HCT116 (cell line): ENCODE measurements around the gene C11orf42. TPM values are rescaled to one million over a fixed set of nuclear protein-coding genes. Genes with fewer than 3 reads are reported as not detected.

Experiments
- ATAC-seq: fragments of 200-7000 bp; cut with Tn5 transposase; 2 replicates; pipeline ENCODE4 v1.9.1; 2020; ENCODE audit warnings: mild to moderate bottlenecking, moderate library complexity
- BruUV-seq: library from RNA; stranded (reverse); fragments of 400-500 nt; replicated peaks from 2 replicates; lab custom pipeline; 2021; lab: Mats Ljungman, UMichigan
- CTCF ChIA-PET: fragments of 300-600 bp; sonication (Branson Sonifier 250); formaldehyde crosslinking; loops from one replicate; lab custom pipeline; 2021; ENCODE audit warnings: antibody characterized with exemption; lab: Charles Lee
- POLR2A ChIA-PET: fragments of 300-600, 350-600 bp; sonication (Branson Sonifier 250); formaldehyde crosslinking; loops from one replicate; lab custom pipeline; 2021; ENCODE audit warnings: antibody characterized with exemption; lab: Charles Lee
- RAD21 ChIA-PET, 2 experiments: fragments of 300-600 bp; sonication (Branson Sonifier 250); formaldehyde crosslinking; loops; one replicate each; lab custom pipeline; 2023; ENCODE audit warnings: low total read pairs in 2 of 2; ENCODE audit not compliant: uncharacterized antibody in 2 of 2, unreplicated experiment in 2 of 2, low non-redundant PET in 1 of 2; lab: Charles Lee
- DNase-seq: peaks from one replicate; pipeline ENCODE4 v3.0.0-alpha.2; 2010; ENCODE audit warnings: low read depth, low spot score
- H2AFZ ChIP-seq: fragments of 200-600 bp; shearing (Covaris generic), sonication (generic); 2 replicates; pipeline ENCODE4 v1.6.1; 2017; ENCODE audit warnings: low read depth, mixed run types, mixed read lengths, antibody characterized with exemption, low read length; ENCODE audit not compliant: poor library complexity, severe bottlenecking
- H3K27ac ChIP-seq: 2 replicates; pipeline ENCODE4 v1.5.1; 2012; ENCODE audit warnings: low read depth, low read length
- H3K27me3 ChIP-seq: fragments of 200-600 bp; sonication (generic); 2 replicates; pipeline ENCODE4 v1.6.1; 2016; ENCODE audit warnings: mixed run types, low read length, mixed read lengths; ENCODE audit not compliant: insufficient read depth
- H3K36me3 ChIP-seq, 2 experiments: fragments of 200-500 bp in 1 of 2; fragments of 200-600 bp in 1 of 2; sonication (Bioruptor generic) in 1 of 2; sonication (generic) in 1 of 2; 2 replicates each; pipeline versions ENCODE4 v1.5.1 to v1.6.1; 2014 to 2016; ENCODE audit warnings: low read length in 2 of 2, inconsistent platforms in 1 of 2, mixed read lengths in 1 of 2, mixed run types in 1 of 2; ENCODE audit not compliant: insufficient read depth in 2 of 2, control insufficient read depth in 1 of 2
- H3K4me1 ChIP-seq, 2 experiments: fragments of 200-600 bp in 1 of 2; sonication (generic) in 1 of 2; 2 replicates each; pipeline versions ENCODE4 v1.5.1 to v1.6.1; 2012 to 2017; ENCODE audit warnings: low read length in 2 of 2, inconsistent platforms in 1 of 2, mild to moderate bottlenecking in 1 of 2, mixed read lengths in 1 of 2, mixed run types in 1 of 2, moderate library complexity in 1 of 2; ENCODE audit not compliant: insufficient read depth in 2 of 2, control insufficient read depth in 1 of 2
- H3K4me2 ChIP-seq: fragments of 200-600 bp; sonication (generic); 2 replicates; pipeline ENCODE4 v1.6.1; 2017; ENCODE audit warnings: mixed run types, low read length, mixed read lengths
- H3K4me3 ChIP-seq, 2 experiments: fragments of 200-600 bp in 1 of 2; sonication (generic) in 1 of 2; replicated peaks in 1 of 2; 2 replicates each; pipeline ENCODE4 v1.5.1; 2011 to 2016; ENCODE audit warnings: low read length in 2 of 2, control low read depth in 1 of 2, low read depth in 1 of 2, mild to moderate bottlenecking in 1 of 2, mixed read lengths in 1 of 2, mixed run types in 1 of 2
- H3K79me2 ChIP-seq: fragments of 200-600 bp; sonication (generic); 2 replicates; pipeline ENCODE4 v1.6.1; 2017; ENCODE audit warnings: mild to moderate bottlenecking, mixed run types, low read length, moderate library complexity, mixed read lengths; ENCODE audit not compliant: insufficient read depth
- H3K9ac ChIP-seq: fragments of 200-600 bp; sonication (generic); 2 replicates; pipeline ENCODE4 v1.6.1; 2016; ENCODE audit warnings: low read length, mixed read lengths
- H3K9me2 ChIP-seq: fragments of 200-600 bp; sonication (generic), shearing (Covaris generic); 2 replicates; pipeline ENCODE4 v1.6.1; 2017; ENCODE audit warnings: mixed run types, mild to moderate bottlenecking, moderate library complexity; ENCODE audit not compliant: insufficient read depth
- H3K9me3 ChIP-seq, 2 experiments: fragments of 200-500 bp in 1 of 2; fragments of 200-600 bp in 1 of 2; sonication (Bioruptor generic) in 1 of 2; sonication (generic) in 1 of 2; 2 replicates each; pipeline ENCODE4 v1.6.1; 2014 to 2017; ENCODE audit warnings: low read length in 2 of 2, mixed read lengths in 2 of 2, inconsistent platforms in 1 of 2, low read depth in 1 of 2, mild to moderate bottlenecking in 1 of 2, mixed run types in 1 of 2, moderate library complexity in 1 of 2; ENCODE audit not compliant: control insufficient read depth in 1 of 2, insufficient read depth in 1 of 2
- H4K20me1 ChIP-seq: fragments of 200-600 bp; sonication (generic), shearing (Covaris generic); 2 replicates; pipeline ENCODE4 v1.6.1; 2017; ENCODE audit warnings: mixed run types, mild to moderate bottlenecking, moderate library complexity; ENCODE audit not compliant: insufficient read depth
- ATF3 ChIP-seq: IDR thresholded peaks from 2 replicates; pipeline ENCODE4 v1.6.1; 2012
- CBX3 ChIP-seq: IDR thresholded peaks from 2 replicates; pipeline ENCODE4 v1.6.1; 2012; ENCODE audit warnings: low read depth
- CEBPB ChIP-seq: IDR thresholded peaks from 2 replicates; pipeline ENCODE4 v1.6.1; 2012; ENCODE audit warnings: low read depth
- EGR1 ChIP-seq: IDR thresholded peaks from 2 replicates; pipeline ENCODE4 v1.6.1; 2012; ENCODE audit warnings: low read depth
- EZH2 ChIP-seq: fragments of 200-600 bp; sonication (generic); IDR thresholded peaks from 2 replicates; pipeline ENCODE4 v1.6.1; 2017; ENCODE audit warnings: antibody characterized with exemption, mixed run types
- EZH2phosphoT487 ChIP-seq: fragments of 200-600 bp; IDR thresholded peaks from 2 replicates; pipeline ENCODE4 v1.6.1; 2018; ENCODE audit warnings: antibody characterized with exemption, borderline replicate concordance
- FOSL1 ChIP-seq: IDR thresholded peaks from 2 replicates; pipeline ENCODE4 v1.6.1; 2012; ENCODE audit warnings: low read depth
- JUND ChIP-seq: IDR thresholded peaks from 2 replicates; pipeline ENCODE4 v1.6.1; 2012
- MAX ChIP-seq: IDR thresholded peaks from 2 replicates; pipeline ENCODE4 v1.6.1; 2012
- POLR2AphosphoS5 ChIP-seq: IDR thresholded peaks from 2 replicates; pipeline ENCODE4 v1.6.1; 2011; ENCODE audit warnings: mild to moderate bottlenecking, low read depth, low read length, moderate library complexity
- RAD21 ChIP-seq: IDR thresholded peaks from 2 replicates; pipeline ENCODE4 v1.6.1; 2012; ENCODE audit warnings: low read depth, mild to moderate bottlenecking
- REST ChIP-seq: IDR thresholded peaks from 2 replicates; pipeline ENCODE4 v1.6.1; 2012; ENCODE audit warnings: low read depth
- SIN3A ChIP-seq: IDR thresholded peaks from 2 replicates; pipeline ENCODE4 v1.6.1; 2012; ENCODE audit warnings: low read depth
- SRF ChIP-seq: IDR thresholded peaks from 2 replicates; pipeline ENCODE4 v1.6.1; 2012; ENCODE audit warnings: low read depth
- TCF7L2 ChIP-seq: IDR thresholded peaks from 2 replicates; pipeline ENCODE4 v1.7.0; 2011; ENCODE audit warnings: borderline replicate concordance, inconsistent platforms; ENCODE audit not compliant: insufficient read depth, insufficient read length; ENCODE audit errors: extremely low read depth
- YY1 ChIP-seq: IDR thresholded peaks from 2 replicates; pipeline ENCODE4 v1.6.1; 2011; ENCODE audit warnings: low read length, low read depth, moderate library complexity, mild to moderate bottlenecking; ENCODE audit not compliant: insufficient replicate concordance; ENCODE audit errors: extremely low read depth
- ZFX ChIP-seq: fragments of 450-650 bp; IDR thresholded peaks from 2 replicates; pipeline ENCODE4 v1.6.1; 2017
- ZNF274 ChIP-seq: fragments of 200-500 bp; sonication (Bioruptor generic); IDR thresholded peaks from 2 replicates; pipeline ENCODE4 v1.6.1; 2014; ENCODE audit warnings: mild to moderate bottlenecking, low read depth, low read length, inconsistent platforms
- intact Hi-C: fragments of 100-400 bp; cut with micrococcal nuclease; formaldehyde crosslinking; loops from 2 replicates; pipeline ENCODE4 v1.10.0; 2022
- total RNA-seq: library from RNA; stranded (reverse); gene quantifications from one replicate; pipeline ENCODE4 v1.2.1, GENCODE V29; 2021; ENCODE audit not compliant: unreplicated experiment

Gene C11orf42
- total RNA-seq, 1 experiment from 2014 or later: not detected

- Histone ChIP-seq H4K20me1 (no peaks in the 10 kb centered on the region), H3K9me2 (no peaks in the 10 kb centered on the region), H2AFZ (no peak overlapping the region), H3K4me3 (no peak overlapping the region), H3K27me3 (peaks cover 4% of the 10 kb centered on the region; the same call in 1 of the 2 replicates), H3K36me3 (no peaks in the 10 kb centered on the region), H3K79me2 (no peaks in the 10 kb centered on the region), H3K4me2 (no peak overlapping the region), H3K27ac (no peak overlapping the region), H3K9ac (no peak overlapping the region), H3K4me1 (no peaks in the 10 kb centered on the region), H3K9me3 (no peaks in the 10 kb centered on the region)
- no peak for TF ChIP-seq JUND
- no peak for TF ChIP-seq SRF
- no peak for TF ChIP-seq POLR2AphosphoS5
- no peak for TF ChIP-seq SIN3A
- TF ChIP-seq MAX: no peak
- no peak for TF ChIP-seq YY1
- TF ChIP-seq RAD21: no peak
- TF ChIP-seq FOSL1: no peak
- TF ChIP-seq EZH2: no peak
- no peak for TF ChIP-seq ZFX
- TF ChIP-seq EZH2phosphoT487: no peak
- TF ChIP-seq ZNF274: no peak
- no peak for TF ChIP-seq CBX3
- no peak for TF ChIP-seq EGR1
- no peak for TF ChIP-seq REST
- no peak for TF ChIP-seq ATF3
- TF ChIP-seq TCF7L2: no peak
- no peak for TF ChIP-seq CEBPB
- ChIA-PET RAD21 (no interaction called here), CTCF (no interaction called here), POLR2A (no interaction called here)
- ATAC-seq (no peak), DNase-seq (no peak)
- no TSS peak for BruUV-seq
- intact Hi-C loops: no loop called here
Measured at GRCh38 chr11:6156628-6157359, 48.6 kb upstream of the C11orf42 start.
